OCI-LY7 (cell line): Measurements from ENCODE around the gene CCDC68.

Experiments used
- CTCF ChIP-seq: fragments of 200-600 bp; sonication (generic); conservative IDR thresholded peaks from 2 replicates; pipeline ENCODE4 v1.5.1; 2014; ENCODE audit warnings: mild to moderate bottlenecking, antibody characterized with exemption, low read length, moderate library complexity, mixed read lengths
- EZH2phosphoT487 ChIP-seq: fragments of 200-600 bp; sonication (generic); IDR thresholded peaks from 2 replicates; pipeline ENCODE4 v1.6.1; 2018; ENCODE audit warnings: low read depth, borderline replicate concordance, mild to moderate bottlenecking, mixed run types, antibody characterized with exemption, low read length, moderate library complexity, mixed read lengths

GRCh38 chr18:54871231-54871630, 88.0 kb downstream of the CCDC68 start:
- no peak for TF ChIP-seq CTCF
- no peak for TF ChIP-seq EZH2phosphoT487
